ENCODE results near the gene TAS2R60.
A peak's percentile ranks its signal among the peaks of the same experiment; 100 is the strongest.
"Not testable (repeated sequence)": the region's sequence is repeated elsewhere in the genome, so short reads cannot be mapped to it uniquely, and the experiment has no call there.

The TAS2R60 gene

DNA sequence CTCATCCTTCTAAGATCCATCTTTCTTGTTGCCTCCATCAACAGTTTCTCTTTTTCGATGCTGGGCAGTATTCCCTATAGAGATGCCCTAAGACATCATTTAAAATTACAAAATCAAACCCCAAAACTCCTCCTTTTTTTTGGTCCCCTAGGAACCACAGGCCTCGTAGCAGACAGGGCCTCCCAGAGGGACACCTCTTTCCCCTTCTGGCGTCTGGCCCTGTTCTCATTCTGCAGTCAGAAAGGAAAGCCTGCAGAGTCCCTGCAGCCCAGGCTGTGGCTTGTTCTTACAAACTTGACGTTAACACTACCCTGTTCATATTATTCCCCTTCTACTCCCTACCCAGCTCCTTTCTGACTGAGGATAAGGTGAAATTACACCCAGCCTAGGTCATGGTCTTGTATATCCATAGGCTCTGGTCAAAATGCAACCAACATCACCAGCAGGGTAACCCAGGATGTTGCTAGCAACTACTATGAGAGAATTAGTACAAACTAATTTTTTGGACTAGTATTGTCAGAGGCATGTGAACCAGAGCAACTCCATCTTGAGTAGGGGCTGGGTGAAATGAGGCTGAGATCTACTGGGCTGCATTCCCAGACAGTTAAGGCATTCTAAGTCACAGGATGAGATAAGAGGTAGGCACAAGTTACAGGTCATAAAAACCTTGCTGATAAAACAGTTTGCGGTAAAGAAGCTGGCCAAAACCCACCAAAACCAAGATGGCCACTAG, 31.1 kb upstream of the TAS2R60 start:
- DNase-seq (ENCODE audit: low spot score): no peak

DNA sequence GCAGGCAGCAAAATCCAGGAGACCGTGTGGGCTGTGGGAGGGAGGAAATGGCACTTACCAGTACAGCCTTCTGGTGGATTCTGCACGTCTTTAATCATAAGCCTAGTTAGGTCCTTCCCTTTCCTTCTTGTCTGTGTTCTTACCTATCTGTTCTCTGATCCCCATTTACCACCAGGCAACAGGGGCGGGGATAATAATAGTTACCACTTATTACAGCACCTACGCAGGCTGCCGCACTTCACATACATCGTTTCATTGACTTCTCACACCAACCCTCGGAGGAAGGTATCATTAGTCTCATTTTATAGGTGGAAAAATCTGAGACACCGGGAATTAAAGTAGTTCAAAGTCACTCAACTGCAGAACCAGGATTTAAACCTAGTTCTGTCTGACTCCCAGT, 30.1 kb upstream of the TAS2R60 start:
- peak; percentile 72 for DNase-seq (ENCODE audit: low spot score)

DNA sequence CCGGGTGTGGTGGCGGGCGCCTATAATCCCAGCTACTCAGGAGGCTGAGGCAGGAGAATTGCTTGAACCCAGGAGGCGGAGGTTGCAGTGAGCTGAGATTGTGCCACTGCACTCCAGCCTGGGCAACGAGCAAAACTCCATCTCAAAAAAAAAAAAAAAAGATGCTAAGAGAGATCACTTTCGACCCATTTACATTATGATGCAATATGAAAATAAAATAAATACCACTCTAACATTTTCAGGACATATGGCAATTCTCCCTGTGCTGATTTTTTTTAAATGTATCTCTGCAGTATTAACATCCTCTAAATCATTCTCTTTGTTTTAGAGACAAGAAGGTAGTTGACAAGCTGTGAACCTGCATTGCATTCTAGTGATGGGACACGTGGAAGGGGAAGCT, 28.0 kb upstream of the TAS2R60 start:
- not testable (repeated sequence) for DNase-seq (ENCODE audit: low spot score)

DNA sequence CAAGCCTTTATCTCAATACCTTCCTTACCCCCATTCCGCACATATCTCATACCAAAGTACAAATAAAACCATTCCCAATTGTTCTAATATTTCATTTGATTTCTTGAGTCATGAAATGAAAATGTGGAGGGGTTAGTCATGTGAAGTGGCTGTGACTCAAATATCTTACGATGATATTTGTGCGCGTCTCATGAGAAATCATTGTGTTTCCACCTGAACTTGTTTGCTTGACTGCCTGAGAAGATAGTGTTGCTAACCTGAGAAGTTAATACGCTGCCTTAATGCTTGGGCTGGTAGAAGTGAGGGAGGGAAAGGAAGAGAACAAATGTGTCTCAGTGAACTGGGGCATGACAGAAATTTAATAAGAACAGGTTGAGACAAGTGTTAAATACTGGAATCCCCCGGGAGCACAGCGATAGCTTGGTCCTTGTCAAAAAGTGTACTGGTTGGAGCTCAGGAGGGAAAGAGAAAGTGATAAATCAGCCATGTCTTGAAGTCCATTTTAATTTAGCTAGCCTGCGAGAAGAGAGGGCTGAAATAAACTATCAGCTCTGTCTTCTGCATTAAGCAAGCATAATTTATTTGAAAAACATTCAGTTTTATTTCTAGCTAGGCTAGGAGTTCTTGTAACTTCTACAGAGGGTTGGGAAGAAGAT, 27.4 kb upstream of the TAS2R60 start:
- no peak for DNase-seq (ENCODE audit: low spot score)

DNA sequence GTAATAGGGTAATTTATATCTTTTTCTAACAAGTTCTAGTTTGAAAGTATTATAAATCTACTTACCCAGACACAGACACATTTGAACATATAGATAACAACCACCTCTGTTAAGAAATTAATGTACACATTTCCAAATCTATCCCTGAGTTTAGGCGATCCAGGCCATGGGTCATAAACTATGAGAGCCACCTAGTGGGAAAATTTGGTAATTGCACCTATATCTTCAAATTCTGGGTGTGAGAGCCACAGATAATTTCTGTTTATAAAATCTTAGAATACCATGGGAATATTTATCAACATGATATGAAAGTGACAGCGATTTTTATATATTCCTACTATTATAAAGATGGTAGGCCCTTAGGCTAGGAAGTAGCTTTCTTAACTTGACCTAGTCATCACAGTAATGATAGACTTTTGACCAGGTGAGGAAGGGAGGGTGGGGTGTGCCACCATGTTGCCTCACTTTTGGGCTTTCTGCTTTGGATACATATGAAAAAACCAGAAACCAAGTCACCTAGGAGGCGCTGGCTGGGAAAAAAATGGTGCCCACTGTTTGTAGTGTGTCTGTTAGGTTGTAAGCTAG, 26.6 kb upstream of the TAS2R60 start:
- peak; percentile 43 for DNase-seq (ENCODE audit: low spot score)

DNA sequence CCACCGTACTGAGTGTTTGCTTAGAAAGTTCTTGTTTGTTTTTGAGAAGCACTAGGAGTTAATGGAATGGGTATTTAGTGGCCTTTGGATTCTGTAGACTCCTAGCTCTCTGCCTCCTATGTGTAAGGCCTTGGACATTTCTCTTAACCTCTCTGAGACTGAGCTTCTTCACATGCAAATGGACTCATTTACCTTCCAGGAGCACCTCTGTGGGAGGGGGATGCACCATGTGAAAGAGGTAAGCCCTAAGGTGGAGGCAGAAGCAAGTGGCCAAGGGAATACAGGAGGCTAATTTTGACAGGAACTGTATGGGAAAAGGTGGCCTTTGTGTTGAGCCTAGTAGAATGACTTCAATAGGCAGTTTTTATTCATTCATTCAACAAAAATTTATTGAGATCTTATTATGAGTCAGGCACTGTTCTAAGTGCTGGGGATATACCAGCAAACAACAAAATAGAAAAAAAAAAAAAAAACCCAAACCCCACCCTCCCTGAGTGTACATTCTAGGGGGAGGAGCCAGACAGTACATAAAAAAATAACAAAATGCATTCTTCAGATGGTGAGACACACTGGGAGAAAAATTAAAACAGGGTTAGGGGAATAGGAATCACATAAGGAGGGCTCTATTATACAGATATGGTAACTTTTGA, 25.4 kb upstream of the TAS2R60 start:
- no peak for DNase-seq (ENCODE audit: low spot score)

DNA sequence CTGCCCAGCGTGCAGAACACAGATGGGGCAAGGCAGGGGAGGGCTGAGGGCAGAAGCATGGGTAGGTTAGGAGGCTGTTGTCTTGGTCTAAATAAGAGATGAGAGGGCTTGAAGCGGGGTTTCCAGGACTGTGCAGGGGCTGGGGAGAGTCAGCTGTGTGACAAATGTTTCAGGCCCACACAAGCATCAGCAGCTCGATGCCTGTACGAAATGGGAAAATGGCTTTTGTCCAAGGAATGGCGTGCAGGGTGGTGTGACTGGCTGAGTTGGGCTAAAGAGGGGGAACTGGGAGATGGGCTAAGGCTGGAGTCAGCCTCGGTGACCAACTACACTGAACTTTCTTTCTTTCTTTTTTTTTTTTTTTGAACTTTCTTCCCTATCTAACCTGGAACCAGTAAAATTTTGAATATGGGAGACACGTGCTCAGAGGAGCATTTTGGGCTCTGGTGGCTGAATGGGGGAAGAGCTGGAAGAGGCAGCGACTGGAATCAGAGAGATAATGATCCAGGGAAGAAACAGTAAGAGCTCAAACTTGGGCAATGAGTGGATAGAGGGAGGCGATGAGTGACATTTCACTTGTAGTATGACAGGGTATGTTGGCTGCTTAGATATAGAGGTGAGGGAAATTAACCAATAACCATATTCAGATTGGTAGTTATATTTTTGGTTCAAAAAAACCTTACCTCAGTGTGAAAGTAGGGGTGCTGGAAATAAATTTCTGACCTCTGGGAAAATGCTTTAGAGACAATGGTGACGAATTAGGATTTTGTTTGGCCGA, 24.4 kb upstream of the TAS2R60 start:
- no peak for DNase-seq (ENCODE audit: low spot score)

DNA sequence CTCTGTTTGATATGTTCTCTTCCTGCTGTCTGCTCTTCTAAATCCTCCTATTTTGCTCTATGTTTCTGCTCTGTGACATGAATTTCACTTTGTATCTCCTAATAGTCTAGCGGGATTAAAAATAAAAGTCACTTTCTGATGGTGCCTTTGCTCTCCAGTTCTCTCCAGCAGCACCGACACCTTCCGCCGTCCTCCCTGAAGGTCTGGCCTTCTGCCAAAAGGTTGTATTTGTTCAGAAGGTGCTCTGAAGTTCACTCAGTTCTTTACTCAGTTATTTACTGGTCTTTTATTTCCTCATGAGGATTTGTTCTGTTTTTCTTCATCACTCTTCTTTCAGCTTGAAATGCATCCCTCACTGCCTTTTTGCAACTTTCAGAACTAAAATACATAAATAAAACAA, 23.4 kb upstream of the TAS2R60 start:
- DNase-seq (ENCODE audit: low spot score): no peak

DNA sequence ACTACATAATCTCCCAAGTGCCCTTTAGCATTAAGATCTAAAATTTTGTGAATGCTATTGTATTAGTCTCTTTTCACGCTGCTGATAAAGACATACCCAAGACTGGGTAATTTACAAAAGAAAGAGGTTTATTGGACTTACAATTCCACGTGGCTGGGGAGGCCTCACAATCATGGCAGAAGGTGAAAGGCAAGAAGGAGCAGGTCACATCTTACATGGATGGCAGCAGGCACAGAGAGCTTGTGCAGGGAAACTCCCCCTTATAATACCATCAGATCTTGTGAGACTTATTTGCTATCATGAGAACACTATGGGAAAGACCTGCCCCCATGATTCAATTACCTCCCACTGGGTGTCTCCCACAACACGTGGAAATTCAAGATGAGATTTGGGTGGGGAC, 22.6 kb upstream of the TAS2R60 start:
- DNase-seq (ENCODE audit: low spot score): not testable (repeated sequence)

DNA sequence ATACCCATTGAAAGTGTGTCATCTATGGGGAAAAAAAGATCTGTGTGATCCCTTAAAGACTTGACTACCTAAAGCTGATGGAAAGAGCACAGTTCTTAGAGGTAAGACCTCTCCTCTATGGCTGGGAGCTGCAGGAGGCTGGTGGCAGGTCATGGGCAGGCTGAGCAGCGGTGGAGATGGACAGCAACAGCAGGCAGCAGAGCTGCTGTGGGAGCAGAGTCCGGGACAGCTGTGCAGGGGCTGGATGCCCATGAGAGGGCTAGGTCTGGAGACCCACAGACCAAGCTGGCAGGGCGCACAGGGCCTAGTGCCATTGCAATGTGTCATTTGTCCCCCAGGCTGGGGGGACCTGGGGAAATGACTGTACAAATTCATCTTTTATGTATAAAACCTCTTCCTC, 21.2 kb upstream of the TAS2R60 start:
- no peak for DNase-seq (ENCODE audit: low spot score)

DNA sequence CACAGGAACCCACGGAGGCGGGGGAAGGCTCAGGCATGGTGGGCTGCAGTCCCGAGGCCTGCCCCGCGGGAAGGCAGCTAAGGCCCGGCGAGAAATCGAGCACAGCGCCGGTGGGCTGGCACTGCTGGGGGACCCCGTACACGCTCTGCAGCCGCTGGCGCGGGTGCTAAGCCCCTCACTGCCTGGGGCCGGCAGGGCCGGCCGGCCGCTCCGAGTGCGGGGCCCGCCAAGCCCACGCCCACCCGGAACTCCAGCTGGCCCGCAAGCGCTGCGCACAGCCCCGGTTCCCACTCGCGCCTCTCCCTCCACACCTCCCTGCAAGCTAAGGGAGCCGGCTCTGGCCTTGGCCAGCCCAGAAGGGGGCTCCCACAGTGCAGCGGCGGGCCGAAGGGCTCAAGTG, 18.8 kb upstream of the TAS2R60 start:
- DNase-seq (ENCODE audit: low spot score): not testable (repeated sequence)

DNA sequence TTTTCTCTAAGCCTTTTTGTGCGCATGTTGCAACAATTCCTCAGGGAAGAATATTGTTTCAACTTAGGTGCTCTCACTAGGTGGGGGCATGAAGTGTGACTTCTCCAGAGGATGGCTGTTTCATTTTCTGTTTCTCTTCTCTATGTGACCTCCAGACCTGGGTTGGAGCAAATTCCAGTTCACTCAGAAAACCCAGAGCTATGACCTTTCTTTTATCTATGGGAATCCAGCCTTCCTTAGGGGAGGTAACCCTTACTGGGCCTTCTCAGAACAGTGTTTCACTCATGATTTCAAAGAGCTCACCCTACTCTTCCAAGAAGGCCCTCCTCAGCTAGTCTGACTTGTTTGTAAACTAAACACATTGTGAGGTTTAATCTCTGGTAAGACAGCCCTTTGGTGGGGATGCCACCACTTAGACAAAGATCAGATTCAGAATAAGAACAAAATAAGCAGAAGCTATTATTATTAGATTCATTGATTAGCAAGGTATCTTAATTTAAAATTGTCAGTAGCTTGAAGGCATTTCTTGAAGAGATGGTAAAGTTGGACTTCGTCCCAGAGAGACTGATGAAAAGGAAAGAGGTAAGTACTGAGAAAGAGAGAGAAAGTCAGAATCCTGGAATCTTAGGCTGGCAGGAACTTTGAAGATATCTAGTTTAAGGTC, 16.6 kb upstream of the TAS2R60 start:
- no peak for DNase-seq (ENCODE audit: low spot score)

DNA sequence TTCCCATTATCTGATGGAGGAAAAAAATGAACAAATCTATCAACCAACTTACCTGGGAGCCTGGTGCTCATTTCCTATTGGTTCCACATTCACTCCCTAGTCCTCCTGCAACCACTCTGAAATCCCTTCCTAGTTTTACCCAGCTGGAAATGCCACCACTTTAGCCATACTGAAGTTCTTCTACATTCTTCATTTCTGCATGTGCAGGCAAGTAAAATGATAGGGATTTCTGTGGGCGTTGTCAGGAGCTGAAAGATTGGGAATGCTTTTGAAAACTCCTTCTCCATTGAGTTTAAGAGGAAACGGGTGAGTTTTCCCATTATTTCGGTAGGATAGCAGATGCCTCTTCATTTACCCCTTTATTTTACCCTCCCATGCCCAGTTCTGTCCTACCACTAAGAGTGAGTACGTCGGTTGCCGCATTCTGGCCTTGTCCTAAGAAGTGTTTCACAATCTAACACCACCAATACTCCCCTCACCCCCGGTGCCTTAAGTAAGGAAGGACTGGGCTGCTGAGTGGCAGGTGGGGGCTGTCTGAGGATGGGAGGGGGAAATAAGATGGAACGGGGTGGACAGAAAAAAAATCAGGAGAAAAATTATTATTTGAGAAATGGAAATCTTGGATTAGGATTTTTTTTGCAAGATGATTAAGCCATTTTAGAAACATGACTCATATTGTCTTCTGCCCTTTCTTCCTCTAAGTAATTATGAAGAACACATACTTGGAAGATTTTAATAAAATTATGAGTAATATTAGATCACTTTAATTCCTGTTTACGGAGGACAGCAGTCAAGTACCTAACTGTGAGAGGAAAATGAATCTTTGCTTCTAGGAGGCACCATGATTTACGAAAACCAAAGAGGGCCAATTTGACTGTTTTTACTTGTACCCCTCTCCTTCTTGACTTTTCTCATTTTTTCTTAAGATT, 13.2 kb upstream of the TAS2R60 start:
- DNase-seq (ENCODE audit: low spot score): no peak

DNA sequence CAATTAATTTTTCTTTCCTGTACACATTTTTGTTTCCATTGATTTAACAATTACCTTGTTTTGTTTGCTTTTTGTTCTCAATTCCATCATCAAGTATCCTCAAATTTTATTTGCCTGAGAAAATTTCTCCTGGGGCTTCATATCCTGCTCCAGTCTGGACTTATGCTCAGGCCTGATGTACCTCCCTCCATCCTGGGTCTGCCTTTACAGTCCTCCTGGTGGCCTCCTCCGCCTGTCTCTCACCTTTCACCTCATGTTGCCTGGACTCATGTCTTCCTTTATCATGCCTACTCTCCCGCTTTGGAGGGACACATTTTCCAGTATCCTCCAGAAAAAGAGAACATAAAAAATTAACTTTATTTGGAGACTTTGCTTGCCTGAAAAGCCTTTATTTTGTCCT, 12.1 kb upstream of the TAS2R60 start:
- no peak for DNase-seq (ENCODE audit: low spot score)

DNA sequence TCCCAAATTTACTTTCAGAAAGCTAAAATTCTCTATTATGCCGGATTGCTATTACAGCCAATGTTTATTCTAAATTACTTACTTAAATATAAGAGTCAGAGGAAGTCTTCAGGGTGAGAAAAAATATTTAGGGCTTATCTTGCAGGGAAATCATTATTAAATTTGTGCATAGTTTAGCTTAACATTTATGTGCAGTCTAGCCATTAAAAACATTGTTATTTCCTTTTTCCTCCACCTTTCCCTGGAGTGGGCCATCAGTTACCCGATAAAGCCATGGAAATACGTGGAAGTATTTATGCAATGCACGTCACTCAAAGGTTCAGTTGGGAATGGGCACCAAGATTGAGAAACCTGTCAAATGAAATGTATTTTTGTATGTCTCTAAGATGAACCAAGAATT, 9.5 kb upstream of the TAS2R60 start:
- no peak for DNase-seq (ENCODE audit: low spot score)

DNA sequence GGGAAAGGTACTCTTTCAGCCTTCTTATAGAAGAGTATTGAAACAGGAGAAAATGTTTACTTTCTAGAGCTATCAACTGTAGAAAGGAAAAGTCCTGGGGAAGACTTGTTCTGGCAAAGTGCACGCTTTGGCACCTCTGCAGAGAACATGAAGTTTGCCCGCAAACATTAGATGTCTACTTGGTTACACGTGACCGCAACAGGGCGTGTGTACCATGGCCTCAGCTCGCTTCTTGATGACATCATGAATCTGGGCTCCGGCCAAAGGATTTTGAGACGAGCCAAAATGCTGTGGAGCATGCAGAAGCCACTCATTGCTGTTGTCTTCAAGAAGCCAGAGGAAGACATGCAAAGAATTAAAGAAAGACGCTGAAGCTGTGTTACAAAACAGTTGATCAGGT, 8.6 kb upstream of the TAS2R60 start:
- DNase-seq (ENCODE audit: low spot score): no peak

DNA sequence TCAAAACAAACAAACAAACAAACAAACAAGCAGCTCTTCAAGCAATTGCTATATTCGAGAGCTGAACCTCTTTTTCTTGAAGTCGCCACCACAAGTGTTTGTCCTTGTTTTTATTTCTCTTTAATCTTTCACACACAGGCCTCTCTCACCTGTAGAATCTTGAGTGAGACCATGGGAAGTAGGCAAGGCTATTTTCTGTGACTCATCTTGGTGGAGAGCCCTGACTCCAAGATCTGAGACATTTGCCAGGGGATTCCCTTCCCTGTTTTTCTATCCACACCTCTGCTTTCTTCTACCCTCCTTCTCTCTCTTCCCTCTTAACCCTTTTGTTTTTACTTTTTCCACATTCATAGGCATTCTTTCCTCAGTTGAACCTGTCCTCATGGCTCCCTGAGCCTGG, 8.0 kb upstream of the TAS2R60 start:
- no peak for DNase-seq (ENCODE audit: low spot score)

DNA sequence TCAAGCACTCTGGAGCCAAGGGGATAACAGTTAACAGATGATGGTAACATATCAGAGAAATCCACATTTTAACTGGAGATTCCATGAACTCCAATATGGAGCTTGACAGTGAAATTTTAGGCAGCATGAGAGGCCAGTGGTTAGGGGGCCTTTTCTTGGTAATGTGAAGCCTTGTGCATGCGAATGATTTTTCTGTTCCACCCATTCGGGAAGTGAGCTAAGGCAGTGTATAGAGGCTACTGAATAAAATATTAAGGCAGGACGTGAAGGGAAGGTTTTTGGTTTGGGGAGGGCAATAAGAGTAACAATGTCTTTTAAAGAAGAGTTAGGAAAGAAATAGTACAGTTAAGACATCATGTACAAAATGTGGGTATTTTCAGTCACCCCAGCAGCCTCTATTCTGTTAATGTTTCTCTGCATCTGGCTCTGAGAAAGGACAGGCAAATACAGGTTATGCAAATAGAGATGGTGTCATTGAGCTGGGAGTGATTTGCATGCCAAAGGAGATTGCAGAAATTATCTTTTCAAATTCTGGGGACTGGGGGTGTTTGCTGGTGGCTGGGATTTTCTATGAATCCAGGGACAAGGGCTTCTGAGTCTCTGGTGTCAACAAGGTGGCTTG, 6.8 kb upstream of the TAS2R60 start:
- no peak for DNase-seq (ENCODE audit: low spot score)

DNA sequence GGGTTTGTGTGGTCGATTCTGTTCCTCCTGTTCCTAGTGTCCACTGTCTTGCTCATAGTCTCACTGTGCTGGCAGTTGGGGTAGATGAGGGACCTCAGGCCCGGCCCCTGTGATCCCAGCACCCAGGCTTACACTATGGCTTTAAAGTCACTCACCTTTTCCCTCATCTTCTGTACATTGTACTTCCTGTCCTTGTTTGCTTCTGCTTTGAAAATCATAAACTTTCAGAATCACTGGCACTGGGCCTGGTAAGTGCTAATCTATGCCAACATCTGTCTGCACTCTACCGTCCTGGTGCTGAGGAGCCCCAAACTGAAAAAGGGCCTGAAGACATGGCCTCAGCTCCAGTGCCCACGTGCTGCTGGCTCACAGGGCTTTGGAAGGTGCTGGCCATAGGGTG, 5.7 kb upstream of the TAS2R60 start:
- no peak for DNase-seq (ENCODE audit: low spot score)

DNA sequence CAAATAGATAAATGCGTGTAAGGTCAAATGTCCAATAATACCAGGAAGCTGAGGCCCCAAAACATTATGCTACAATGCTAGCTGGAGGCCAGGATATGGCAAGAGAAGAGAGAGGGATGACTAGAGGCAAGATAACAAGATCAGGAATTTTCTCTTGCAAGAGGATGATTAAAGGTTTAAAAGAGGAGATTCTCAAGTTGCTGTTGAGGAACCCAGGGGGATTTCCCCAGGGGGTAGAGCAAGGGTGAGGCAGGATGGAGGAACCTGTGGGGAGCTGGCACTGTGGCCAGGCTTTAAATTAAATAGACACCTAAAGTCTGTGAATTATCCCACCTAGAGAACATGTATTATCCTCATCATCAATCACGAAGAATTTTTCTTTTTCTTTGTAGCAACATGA, 3.4 kb upstream of the TAS2R60 start:
- no peak for DNase-seq (ENCODE audit: low spot score)
